ENCODE data around the gene GNAQ.
"Not testable (repeated sequence)": the region's sequence is repeated elsewhere in the genome, so short reads cannot be mapped to it uniquely, and the experiment has no call there.

Gene GNAQ

GRCh38 chr9:77864211-77864889 is 167.3 kb downstream of the GNAQ start:
- DNase-seq (ENCODE audit: low spot score): no peak
- no peak overlapping the region for H3K27ac ChIP-seq
- no peak overlapping the region for H3K4me3 ChIP-seq
- no peak for TF ChIP-seq CTCF (IDR thresholded peaks at IDR 0.05)

- not testable (repeated sequence) for H3K4me3 ChIP-seq; DNase-seq (ENCODE audit: low spot score); H3K27ac ChIP-seq
Observed at GRCh38 chr9:77863638-77864037, 168.0 kb downstream of the GNAQ start.

GRCh38 chr9:77860953-77861352 is 170.7 kb downstream of the GNAQ start:
- H3K27ac ChIP-seq; DNase-seq (ENCODE audit: low spot score); H3K4me3 ChIP-seq: not testable (repeated sequence)

- no peak overlapping the region for H3K4me3 ChIP-seq
- no peak overlapping the region for H3K27ac ChIP-seq
- TF ChIP-seq CTCF (IDR thresholded peaks at IDR 0.05): no peak
- DNase-seq (ENCODE audit: low spot score): no peak
Observed at GRCh38 chr9:77857513-77858259, 173.9 kb downstream of the GNAQ start.

- H3K27ac ChIP-seq: no peak overlapping the region
Observed at GRCh38 chr9:77856615-77857014, 175.0 kb downstream of the GNAQ start.

GRCh38 chr9:77854916-77855311 is 176.7 kb downstream of the GNAQ start:
- no peak for DNase-seq (ENCODE audit: low spot score)
- Histone ChIP-seq H3K4me3 (no peak overlapping the region), H3K27ac (no peak overlapping the region)
- no peak for TF ChIP-seq CTCF (IDR thresholded peaks at IDR 0.05)

More at GRCh38 chr9:77856615-77857014, 175.0 kb downstream of the GNAQ start:
- no peak overlapping the region for H3K4me3 ChIP-seq
- TF ChIP-seq CTCF (IDR thresholded peaks at IDR 0.05): no peak
- no peak for DNase-seq (ENCODE audit: low spot score)

GRCh38 chr9:77854258-77854915 is 177.2 kb downstream of the GNAQ start:
- DNase-seq (ENCODE audit: low spot score): no peak
- no peak for TF ChIP-seq CTCF (IDR thresholded peaks at IDR 0.05)
- Histone ChIP-seq H3K27ac (no peak overlapping the region), H3K4me3 (no peak overlapping the region)

GRCh38 chr9:77853716-77854115 is 177.9 kb downstream of the GNAQ start:
- no peak overlapping the region for H3K4me3 ChIP-seq
- H3K27ac ChIP-seq: no peak overlapping the region
- DNase-seq (ENCODE audit: low spot score): no peak
- TF ChIP-seq CTCF (IDR thresholded peaks at IDR 0.05): no peak
